ENCODE measurements around the gene NREP.

NREP gene, protein sequence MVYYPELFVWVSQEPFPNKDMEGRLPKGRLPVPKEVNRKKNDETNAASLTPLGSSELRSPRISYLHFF

DNA sequence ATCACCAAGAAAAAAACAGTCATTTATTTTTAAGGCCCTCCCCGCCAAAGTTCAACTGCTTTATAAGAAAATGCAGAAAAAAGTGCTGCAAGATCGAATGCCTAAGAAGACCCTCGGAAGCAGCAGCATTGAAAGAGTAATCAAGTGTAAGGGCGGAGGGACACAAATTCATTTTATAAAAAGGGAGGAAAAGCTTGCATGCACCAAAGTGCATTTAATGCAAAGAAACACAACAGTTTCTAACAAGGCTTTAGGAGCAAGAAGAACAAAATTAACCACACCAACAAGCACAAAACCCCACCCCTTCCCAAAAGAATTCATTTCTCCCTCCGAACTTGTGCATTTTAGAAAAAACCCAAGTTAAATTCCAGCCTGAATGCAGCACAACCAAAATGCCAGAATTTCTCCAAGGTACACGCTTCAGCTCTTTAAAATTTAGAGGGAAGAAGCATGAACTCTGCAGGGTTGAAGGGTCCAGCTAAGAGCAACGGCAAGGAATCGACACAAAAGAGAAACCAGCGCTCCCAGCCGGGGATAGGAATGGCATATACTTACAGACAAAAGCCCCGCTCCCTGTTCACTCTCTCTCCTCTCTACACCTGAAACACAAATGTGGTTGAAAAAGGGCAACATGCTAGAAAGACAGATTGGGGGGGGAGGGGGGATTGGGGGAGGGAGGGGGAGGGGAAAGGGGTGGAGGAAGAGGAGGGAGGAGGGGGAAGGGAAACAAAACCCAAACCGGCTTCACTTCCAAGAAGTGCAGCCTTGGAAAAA lies at the start of gene NREP:
TSS of gene NREP (minus strand) at position 614 of the 774 bp plus-strand sequence. CDS start 1,422 bp downstream, outside the sequence.
- DNase-seq = peak; percentile 85

DNA sequence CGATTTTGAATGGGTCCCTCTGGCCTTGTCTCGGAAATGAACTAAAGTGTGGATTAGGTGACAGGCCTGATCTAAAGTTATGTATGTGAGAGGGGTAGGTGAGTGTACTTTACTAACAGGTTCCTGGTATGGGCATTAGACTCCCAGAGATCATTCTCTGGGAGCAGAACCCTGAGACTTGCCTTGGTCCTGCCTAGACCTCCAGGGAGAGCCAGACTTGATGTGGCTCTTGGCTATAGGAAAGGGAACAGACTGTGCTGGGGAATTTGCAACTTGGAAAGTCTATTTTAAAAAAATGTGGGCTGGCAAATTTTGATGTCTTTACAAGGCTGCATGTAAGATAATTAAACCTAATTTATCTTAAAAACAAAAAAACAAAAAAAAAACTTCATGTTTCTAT lies 49.8 kb upstream of the NREP start:
- DNase-seq = no peak

DNA sequence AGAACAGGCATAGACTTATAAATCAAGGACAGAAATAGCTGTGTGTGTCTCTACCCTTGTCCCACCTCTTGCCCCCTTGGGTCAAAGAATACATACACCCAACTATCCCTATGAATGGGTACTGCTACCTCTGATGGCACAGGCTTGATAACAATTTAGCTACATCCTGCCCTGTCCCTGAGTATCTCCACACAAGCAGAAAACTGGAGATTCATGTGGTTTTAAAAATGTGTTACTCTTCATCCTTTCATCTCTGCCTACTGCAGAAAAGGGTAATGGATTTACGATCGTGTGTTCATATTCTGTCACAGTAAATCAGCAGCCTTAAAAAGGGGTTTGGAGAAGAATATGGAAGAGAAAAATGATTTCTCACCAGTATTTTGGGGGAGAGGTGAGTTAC lies 49.2 kb upstream of the NREP start:
- DNase-seq = no peak

DNA sequence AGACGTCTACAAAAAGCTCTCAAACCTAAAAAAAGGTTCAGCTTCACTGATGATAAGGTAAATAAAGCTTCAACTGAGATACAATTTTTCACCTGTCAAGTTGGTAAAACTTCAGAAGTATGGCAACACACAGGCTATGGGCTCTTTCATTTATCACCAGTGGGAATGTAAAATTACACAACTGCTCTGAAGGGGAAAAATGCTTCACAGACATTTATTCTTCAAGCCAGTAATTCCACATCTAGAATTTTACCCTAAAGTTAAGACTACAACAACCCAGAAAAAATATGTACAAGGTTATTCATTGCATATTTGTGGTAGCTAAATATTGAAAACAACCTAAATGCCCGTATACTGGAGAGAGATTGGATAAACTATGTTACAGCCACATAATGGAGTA lies 48.1 kb upstream of the NREP start:
- no peak for DNase-seq

DNA sequence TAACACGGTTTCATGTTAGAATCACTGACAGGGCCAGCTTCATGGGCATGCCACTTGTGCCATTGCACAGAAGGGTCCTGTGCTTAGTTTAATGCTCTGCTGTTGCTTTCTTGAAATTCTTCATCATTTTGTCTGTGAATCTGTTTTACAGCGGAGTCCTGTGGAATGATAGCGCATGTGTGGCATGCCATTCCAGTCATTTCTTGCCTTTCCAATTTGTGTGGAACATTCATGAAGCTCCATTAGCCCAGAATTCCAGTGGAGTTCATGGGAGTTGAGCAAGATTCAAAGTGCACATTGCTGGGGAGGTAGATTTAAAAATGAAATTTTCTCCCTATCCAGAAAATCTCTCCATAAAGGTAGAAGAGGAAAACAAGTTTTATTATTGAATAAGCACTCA lies 43.4 kb upstream of the NREP start:
- DNase-seq = no peak

DNA sequence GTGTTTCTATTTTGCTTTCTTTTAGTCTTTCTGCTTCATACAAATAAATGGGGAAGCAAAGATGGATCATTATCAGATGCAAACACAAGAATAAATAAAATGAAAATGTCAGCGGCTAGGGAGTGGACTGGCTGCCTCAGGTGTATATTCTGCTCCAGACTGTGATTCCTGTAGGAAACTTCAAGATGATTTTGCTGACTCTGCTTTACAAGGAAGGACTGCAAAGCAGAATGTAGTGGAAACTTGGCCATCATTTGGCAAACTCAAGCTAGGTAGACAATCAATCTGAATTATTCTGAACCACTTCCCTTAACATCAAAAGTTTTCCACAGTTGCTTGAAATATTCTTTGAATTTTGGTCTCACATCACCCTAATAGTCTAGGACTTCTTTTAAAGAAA lies 38.1 kb upstream of the NREP start:
- DNase-seq = no peak

DNA sequence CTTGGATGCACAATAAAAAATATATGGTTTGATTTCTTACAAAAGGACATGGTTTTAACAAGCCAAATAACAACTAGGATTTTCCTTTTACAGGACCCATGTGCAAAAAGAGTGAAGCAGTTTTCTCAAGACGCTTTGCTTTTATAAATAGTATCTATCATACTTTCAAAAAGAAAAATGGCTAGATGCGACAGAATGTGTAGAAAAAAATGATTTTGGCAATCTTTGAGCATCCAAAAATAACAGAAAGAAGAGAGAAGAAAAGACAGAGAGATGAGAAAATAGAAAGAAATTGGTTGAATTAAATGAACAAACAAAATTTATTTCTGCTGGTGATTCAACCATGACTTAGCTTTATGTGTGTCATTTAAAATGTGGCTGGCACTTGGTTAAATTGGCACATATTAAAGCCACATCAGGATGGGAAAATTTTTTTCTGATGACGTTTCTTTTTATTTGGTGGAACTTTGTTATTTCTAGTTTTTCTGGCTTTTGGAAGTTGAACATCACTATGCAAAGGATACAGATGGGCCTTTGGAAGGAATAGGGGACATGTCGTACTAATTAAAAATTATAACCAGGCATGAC lies 35.6 kb upstream of the NREP start:
- no peak for DNase-seq

DNA sequence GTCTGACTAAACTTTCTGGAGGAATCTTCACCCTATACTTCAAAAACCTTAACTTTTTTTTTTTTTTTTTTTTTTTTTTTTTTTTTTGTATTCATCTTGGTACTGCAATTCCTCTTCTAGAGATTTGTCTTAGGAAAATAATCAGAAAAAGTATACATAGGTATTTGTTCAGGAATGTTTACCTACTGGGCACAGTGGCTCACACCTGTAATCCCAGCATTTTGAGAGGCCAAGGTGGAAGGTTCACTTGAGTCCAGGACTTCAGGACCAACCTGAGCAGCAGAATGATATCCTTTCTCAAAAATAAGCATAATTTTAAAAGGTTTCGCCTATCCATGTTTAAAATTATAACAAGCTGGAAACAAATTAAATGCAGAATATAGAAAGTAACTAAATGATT lies 33.3 kb upstream of the NREP start:
- DNase-seq = peak; percentile 10

DNA sequence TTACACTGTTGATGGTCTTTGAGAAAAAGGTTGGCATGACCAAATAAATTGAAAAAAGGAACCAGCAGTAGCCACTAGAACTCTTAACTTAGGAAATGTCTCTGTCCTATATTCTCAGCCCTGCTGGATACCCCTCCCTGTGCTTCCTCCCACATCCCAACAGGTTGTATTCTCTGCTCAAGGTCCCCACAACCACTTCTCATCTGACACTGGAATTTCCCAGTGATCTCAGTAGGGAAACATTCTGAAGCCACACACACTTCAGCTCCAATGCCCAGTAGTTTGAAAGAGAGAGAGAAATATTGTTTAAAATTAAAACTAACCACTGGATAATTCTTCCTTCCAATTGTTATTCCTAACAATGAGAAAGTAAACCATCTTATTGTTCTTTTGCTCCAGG lies 30.0 kb upstream of the NREP start:
- no peak for DNase-seq

DNA sequence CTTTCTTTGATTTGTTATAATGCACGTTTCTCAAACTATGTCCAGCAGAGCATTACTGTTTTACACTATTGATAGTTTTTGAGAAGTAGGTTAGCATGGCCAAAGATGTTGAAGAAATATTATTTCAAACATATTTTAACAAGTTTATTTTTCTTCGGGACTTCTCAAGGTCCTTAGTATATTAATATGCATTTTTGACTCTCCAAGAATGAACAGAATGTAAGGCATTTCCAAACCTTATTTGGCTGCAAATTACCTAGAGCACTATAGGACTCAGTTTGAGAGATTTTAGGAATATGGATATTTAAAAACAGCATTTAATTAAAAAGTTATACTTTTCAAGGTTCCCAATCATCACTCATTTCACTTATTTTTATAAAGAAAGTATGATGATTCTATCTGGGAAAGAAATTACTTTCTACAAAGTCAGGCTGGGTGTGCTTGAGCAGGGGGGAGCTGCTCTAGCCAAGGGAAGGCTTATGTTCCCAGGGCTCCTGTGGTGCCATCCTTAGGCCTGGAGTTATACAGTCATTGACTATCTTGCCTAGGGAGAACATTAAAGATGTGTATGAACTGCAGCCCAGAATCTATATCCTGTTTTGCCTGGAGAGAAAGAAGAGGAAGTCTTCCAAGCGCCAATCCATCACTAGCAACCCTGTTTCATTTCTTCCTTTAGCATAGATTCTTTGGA lies 27.6 kb upstream of the NREP start:
- no peak for DNase-seq

DNA sequence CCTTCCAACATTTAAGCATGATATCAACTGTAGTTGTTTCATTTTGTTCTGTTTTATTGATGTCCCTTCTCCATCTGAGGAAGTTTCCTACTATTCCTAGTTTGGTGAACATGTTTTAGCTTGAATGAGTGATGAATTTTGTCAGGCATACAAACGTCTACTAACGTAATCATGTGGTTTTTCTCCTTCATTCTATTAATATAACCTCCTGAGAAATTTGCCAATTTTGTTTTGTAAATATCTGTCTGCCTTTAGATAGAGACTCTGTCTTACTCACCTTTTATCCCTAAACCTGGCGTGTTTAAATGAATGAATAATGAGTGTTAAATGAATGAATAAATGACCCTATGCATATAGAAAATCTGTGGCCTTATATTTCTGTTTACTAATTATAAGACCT lies 26.5 kb upstream of the NREP start:
- no peak for DNase-seq

DNA sequence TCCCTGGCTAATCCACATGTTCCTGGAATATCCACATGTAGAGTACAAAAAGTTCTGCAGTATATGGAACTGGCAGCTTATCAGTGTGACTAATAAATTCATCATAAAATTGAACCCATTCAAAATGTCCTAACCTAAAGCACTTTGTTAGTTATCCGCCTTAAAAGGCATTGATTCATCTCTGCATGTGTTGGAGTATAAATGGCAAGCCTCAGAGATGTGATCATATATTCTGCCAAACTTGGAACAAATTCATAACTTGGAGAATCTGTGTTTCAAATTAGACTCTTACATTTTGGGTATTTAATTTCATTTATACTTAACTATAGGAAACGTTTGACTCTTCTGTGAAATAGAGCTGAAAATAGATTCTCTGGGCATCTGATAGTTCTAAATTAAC lies 25.2 kb upstream of the NREP start:
- no peak for DNase-seq

DNA sequence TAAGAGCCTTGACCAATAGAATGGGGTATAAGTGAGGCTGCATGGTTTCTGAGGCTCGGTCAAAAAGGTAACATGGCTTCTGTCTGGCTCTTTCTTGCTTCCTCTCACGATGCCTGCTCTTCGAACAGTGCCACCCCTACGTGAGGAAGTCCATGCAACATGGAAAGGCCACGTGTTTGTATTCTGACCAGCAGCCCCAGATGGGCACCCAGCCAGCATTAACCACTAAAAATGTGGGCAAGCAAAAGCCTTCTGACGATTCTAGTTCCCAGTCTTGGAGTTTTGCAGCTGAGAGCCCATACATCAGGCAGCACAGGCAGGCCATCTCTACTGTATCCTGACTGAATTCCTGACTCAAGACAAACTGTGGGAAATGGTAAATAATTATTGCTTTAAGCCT lies 24.2 kb upstream of the NREP start:
- DNase-seq = peak; percentile 4

DNA sequence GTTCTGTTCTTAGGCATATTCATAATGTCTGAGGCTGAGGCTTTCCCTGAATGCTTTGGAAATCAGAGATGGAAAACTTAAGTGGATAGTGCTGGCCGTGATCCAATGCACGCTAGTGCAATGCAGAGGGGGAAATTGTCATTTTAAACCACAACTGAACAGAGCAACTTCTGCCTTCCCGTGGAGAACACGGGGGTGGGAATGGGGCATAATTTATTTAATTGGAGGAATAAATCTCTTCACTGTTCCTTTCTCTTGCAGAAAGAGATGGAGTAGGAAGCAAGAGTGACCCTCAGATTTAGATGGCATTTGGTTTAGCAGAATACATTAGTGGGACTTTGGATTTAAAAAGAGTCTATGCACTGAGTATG lies 22.9 kb upstream of the NREP start:
- no peak for DNase-seq

DNA sequence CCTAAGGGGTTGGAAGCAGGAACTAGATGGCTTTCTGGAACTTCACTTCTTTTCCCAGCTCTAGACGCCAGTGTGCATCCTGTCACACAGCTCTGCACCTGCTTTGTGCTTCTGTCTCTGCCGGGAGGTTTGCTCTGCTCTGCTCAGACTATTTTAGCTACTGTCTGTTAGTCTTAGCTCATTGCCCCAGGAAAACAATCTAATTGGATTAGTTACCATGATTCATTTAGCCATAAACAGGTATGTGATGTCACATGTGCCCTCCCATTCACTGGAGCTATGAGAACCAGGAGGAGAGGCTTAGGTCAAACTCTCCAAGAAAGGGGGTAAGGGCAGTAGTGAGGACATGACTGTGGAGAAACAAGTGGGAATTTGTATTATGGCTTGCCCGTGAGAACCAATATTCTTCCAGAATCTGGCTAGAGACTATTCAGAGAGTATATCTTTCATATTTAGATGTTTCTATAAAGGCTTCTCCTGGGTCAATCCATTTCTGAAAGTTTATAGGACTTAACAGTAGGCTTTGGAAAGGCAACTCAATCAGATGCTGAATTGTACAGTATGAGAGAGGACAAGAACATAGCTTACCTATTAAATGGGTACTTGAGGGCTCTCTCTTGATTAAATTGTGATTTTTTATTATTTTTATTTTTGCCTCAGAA lies 22.4 kb upstream of the NREP start:
- no peak for DNase-seq

DNA sequence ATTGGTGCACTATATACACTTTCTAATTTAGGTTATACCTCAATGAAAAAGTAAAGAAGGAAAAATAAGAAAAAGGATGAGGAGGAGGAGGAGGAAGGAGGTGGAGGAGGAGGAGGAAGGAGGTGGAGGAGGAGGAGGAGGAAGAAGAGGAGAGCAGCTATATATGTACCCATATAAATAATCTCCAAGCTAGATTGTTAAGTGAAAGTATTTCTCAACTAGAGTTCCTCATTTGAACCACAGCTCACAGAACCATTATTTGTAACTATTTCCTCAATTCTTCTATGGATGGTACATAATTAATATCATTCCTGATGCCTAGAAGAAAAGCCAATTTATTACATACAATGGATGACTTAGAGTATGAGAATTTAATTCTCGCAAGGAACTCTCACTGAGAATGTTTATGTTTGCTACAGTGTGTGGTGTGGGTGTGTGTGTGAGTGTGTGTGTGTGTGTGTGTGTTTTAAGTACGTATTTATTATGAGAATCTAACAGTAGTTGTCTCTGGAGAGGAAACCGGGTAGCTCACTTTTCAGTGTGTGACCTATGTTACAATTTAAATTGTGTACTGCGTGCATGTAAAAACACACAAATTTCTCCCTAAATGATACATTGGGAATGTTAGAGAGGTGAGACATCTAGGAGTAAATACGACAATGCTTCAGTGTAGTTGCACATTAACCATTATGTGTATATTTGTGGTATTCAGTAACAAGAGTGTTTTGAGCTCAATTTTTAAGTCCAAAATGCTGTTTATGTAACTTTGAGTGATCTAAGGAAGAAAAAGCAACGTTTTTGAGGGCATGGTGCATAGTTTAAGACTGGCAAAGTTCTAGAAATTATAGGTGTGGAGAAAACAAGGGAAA lies 20.2 kb upstream of the NREP start:
- DNase-seq = no peak

DNA sequence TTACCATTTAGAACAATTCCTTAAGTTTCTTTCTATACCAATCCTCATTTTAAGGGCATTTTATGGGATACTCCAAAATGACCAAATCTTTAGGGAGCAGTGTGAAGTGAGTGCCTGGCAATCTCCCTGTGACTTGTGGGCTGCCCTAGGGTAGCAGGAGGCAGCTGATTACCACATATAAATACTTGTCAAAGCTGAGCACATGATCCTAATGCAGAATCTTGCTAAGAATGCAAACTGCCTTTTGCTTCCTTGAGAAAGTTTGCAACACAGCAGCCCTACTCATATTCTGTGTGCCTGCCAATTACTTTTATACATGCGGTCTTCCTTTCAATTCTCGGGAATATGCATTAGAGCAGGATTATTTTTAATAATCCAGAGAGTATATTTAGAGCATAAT lies 18.2 kb upstream of the NREP start:
- DNase-seq = no peak

DNA sequence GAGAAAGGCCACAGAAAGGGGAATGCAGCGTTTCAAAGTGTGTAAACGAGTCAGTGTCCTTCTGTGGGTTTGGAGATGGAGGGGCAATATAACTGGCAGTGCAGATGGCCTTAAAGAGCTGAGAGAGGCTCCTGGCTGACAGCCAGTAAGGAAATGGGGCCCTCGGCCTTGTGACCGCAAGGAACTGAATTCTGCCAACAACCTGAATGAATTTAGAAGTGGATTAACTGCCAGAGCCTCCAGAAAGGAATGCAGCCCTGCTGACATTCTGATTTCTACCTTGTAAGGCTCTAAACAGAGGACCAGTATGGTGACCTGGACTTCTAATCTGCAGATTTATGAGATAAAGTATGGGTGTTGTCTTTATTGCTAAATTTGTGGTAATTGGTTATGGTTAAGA lies 17.5 kb upstream of the NREP start:
- DNase-seq = peak; percentile 9

DNA sequence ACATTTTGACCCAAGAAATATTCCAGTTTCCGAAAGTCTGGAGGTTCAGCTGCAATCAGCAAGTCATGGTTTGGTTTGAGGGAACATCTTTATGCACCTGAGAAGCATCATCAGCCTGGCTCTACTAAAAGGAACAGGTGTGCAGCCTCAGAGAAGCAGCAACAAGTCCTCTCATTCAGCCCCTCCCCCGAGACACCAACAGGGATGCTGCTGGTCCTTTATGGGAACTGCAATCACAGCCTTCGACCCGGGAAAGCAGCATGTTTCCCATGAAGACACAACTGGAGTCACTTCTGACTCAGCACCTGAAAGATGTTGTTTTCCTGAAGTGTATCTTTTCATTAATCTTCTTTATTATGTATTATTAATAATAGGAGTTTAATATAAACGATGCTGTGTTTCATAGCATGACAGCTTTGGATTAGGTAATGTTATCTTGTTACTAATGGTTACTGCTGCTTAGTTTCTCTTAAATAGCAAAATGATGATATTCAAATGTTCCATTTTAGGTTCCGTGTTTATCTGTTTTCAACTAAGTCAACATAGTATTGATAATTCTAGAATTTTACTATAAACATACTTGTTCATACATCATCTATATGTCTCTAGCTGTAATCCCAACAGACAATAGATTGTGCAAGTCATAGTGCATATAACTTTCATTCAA lies 15.6 kb upstream of the NREP start:
- DNase-seq = peak; percentile 81

DNA sequence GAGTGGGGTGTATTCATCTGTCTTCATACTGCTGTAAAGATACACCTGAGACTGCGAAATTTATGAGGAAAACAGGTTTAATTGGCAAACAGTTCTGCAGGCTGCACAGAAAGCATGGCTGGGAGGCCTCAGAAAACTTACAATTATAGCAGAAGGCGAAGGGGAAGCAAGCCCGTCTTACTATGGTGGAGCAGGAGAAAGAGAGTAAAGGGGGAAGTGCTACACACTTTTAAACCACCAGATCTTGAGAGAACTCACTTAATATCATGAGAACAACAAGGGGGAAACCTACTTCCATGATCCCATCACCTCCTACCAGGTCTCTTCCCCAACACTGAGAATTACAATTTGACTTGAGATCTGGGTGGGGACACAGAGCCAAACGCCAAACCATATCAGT lies 12.5 kb upstream of the NREP start:
- DNase-seq = no peak

DNA sequence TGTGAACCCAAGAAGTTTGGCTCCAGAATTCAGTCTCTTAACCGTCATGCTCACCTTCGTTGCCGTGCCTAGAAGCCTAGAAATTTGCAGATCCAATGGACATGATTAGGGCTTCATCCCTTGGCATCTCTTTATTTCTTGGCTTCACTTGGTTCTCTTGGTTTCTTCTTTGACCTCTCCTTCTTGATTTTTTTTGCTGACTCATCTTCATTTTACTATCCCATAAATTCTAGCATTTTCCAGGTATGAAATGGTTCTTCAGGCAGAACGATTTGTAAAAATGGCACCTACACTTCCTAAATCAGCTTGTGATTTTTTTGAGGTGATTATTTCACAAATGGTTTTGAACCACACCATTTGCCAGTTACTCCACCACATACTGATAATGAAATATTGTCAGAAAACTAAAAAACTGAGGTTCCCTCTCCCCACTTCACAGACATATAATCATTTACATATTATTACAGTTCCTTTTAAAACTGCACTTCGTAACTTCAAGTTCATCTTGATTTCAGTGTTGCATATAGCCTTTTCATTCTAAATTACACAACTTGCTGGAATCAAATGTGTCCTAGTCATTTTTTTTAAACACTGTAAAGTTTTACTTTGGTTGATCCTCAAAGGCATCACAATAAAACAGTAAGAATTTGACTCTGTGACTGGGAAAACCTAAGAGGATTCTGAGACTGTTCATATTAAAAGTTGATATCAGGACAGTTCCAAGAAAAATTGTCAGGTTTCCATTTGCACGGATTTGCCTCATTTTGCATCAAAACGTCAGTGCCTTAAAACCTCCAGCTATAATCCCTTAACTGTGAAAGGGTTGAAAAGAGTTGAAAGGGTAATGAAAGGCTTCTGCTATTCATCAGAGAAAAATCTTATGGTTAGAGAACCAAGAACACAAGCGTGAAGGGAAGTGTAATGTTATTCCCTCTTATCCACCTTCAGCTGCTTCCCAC lies 8.9 kb upstream of the NREP start:
- no peak for DNase-seq
